Activated CD4-positive, alpha-beta T cell treated with anti-CD3 and anti-CD28 coated beads, Interleukin-2, amount 50 U/mL, for 48 hours (primary cell): ENCODE data around the gene BTNL9.
"Not testable (repeated sequence)": the region's sequence is repeated elsewhere in the genome, so short reads cannot be mapped to it uniquely, and the experiment has no call there.

ENCODE experiments used
- DNase-seq, 2 experiments: peaks; one replicate each; pipeline ENCODE4 v3.0.0-alpha.2; 2020

Gene BTNL9

DNA sequence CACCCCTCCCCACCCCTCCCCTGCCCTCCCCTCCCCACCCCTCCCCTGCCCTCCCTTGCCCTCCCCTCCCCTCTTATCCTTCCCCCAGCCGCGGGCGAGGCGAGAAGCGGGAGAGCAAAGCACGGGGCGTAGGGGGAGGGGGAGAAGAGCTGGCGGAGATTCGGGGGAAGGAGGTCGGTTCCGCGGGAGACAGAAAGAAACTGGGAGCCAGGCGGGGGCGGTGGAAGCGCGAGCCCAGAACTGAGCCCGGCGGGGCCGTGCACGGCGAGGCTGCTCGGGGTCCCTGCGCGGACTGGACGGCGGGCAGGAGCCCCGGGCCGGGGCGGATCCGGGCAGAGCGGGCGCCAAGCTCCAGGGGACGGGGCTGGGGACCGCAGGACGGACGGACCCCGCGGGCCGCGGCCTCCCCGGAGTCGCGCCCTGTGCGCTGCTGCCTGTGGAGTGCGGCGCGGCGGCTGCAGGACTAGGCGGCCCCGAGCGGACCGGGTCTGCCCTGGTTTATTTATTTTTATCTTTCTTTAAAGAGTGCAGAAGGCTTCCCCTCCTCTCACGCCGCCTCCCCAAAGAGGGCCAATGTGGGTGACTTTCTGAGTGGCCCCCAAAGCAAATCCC lies 61.1 kb downstream of the BTNL9 start:
- not testable (repeated sequence) for DNase-seq

DNA sequence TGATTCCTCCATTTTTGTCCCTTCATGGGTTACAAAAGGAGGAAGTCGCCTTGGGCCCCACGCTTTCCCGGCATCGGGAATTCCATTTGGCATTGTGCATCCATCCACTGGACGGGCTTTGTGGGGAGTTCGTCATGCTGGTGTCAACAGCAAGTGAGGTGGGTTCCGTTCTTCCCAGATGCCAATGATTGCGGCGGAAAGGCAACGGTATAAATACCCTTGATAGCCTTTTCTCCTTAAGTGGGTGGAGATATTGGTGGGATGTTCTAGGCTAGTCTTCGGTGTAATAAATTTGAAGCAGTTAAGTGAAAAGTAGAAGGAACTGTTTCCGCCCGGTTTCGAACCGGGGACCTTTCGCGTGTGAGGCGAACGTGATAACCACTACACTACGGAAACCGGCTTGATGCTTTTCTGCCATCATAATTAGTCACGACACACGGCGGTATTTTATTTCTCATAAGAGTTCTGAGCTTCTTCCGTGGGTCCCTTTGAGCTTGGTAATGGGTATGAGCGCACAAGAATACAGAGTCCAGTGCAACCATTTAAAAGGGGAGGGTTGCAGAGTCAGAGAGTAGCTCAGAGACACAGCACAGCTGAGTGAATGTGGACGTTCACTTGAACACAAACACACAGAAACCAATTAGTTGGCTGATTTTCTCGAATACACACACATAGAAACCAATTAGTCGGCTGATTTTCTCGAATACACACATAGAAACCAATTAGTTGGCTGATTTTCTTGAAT lies 62.0 kb downstream of the BTNL9 start:
- not testable (repeated sequence) for DNase-seq

- DNase-seq: not testable (repeated sequence)
Observed at GRCh38 chr5:181104259-181104568, 64.1 kb downstream of the BTNL9 start.

DNA sequence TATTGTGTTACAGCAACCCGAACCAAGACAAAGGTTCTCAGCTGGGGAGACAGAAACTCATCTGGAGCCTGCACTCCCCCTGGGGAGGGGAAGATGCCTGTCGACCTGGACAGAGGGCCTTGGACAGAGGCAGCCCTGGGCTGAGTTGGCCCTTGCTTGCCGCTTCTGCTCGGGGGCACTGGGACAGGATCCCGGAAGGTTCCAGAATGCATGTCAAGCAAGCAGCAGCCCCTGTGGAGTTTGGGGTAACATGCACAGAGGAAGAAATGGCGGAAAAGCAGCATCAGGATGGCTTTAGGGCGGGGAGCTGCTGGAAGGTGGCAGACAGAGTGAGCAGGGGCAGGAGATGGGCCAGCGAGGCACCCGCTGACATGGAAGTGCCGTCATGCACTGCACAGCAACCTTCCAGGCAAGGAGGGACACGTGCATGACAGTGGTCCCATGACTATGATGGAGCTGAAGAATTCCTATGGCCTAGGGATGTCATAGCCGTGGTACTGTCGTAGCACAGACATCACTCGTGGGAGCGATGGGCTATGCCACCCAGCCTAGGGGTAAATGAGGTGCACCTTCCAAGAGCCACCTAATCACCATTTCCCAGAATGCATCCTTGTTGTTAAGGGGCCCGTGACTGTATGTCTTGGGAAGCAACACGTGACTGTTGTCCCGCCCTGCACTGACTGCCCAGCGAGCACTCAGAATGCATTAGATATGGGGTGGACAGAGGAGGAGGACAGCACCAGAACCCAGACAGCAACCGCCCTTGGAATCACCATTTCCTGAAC lies 64.7 kb downstream of the BTNL9 start:
- DNase-seq: not testable (repeated sequence)

- no peak for DNase-seq
Observed at GRCh38 chr5:181105391-181106025, 65.4 kb downstream of the BTNL9 start.

DNA sequence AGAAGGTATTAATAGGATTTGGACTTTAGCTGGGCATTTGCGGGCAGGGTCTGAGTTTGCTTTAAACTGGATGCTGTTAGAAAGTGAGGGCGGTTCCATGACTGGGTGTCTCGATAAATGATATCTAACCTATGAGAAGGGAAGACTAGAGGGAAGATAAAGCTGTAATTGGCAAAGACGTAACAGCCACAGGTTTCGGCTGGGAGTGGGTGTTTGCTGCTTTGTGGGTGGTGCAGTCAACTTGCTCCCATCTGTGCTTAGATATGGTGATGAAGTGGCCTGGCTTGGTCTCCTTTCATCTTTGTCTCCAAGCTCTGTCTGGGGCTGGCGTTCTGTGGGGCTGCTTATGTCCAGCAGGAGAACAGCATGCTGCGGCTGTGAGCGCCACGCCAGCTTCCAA lies 67.6 kb downstream of the BTNL9 start:
- no peak for DNase-seq

DNA sequence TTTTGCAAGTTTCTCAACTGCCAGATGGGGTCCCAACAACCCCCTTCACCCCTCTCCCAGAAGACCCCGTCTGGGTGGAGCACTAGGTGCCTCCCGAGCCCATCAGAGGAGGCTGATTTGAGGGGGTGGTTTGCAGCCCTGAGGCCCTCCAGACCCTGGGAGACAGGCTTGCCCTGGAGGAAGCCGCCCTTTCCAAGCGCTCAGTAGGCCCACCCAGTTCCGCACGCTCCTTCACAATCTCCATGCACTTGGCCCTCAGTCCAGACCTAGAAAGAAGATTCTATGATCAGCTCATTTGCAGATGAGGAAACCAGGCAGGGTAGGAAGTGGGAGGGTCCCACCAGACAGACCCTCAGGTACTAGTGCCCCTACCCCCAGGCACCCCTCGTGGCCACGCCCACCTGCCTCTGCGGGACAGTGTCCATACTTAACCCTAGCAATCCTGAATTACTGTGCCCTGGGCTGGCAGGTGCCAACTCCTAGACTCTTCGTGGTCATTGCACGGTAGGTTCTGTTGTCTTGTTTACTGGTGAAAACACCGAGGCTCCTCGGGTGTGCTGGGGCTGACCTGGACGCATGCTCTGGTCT lies 68.6 kb downstream of the BTNL9 start:
- DNase-seq: no peak

- no peak for DNase-seq
Observed at GRCh38 chr5:181109489-181110013, 69.5 kb downstream of the BTNL9 start.

DNA sequence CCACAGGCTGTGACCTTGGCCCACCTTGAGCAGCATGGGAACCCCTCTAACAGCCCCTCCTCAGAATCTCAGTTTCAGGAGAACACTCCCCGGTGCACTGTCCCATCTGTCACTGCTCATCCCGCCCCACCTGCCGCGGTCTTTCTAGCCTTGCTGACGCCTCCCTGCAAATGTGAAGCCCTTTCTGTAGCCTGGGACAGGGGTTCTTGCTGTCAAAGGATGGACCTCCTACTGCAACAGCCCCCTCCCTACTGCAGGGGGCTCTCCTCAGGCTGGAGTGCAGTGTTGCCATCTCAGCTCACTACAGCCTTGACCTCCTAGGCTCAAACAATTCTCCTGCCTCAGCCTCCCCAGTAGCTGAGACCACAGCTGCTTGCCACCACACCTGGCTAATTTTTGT lies 70.9 kb downstream of the BTNL9 start:
- DNase-seq: no peak
